ENCODE measurements around the gene SMC3. TPM values are rescaled to one million over a fixed set of nuclear protein-coding genes. Genes with fewer than 3 reads are reported as not detected.

The SMC3 gene
- total RNA-seq, 3 donors from 2014 or later (not counting 1 experiment from before 2014, with no cell fraction given) = 36.6 to 38.5 (median 37.8) TPM

DNA sequence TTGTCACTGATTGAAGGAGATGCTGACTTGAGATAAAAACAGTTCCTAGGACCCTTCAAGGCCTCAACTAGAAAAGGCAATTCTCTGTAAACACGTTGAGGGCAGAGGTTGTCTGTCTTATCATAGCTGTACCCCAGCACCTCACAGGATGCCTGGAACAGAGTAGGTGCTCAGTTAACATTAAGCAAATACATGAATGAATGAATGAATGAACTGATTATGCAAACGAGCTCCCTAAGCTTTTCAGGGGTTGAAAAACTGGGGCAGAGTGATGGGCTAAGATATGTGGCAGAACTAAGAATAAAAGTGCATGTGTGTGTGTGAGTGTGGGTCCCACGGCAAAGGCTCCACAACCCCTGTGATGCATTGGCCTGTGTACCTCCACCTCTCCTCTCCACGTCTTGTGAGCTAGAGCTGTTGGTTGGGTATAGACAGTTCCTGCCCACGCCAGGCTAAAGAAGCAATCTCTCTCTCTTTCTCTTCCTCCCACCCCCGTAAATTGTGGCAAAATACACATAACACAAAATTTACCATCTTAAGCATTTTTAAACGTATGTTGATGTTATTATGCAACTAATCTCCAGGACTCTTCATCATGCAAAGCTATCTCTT, 20.9 kb upstream of the SMC3 start:
- intact Hi-C loops (cut with micrococcal nuclease) = loop anchor here (1.0 to 5.0 kb wide), 3 partner anchors 192 to 409 kb away; no protein-coding TSS in a partner anchor
- Histone ChIP-seq H3K27ac (ENCODE audit: low read length) (no peak overlapping the region), H3K36me3 (ENCODE audit: control insufficient read depth, insufficient read depth, low read length) (no peaks in the 10 kb centered on the region), H3K4me3 (ENCODE audit: low read length) (no peak overlapping the region), H3K9me3 (ENCODE audit: control insufficient read depth, insufficient read depth, low read length) (no peaks in the 10 kb centered on the region), H3K4me1 (ENCODE audit: control insufficient read depth, insufficient read depth, low read length) (no peaks in the 10 kb centered on the region), H3K27me3 (ENCODE audit: control insufficient read depth, insufficient read depth, low read length) (peaks cover 5% of the 10 kb centered on the region)
- H3K4me3 Mint-ChIP-seq = no peak overlapping the region
- no peaks in the 10 kb centered on the region for H3K9me3 Mint-ChIP-seq
- DNase-seq (no peak), ATAC-seq (no peak)
- TF ChIP-seq, protein P1, sequence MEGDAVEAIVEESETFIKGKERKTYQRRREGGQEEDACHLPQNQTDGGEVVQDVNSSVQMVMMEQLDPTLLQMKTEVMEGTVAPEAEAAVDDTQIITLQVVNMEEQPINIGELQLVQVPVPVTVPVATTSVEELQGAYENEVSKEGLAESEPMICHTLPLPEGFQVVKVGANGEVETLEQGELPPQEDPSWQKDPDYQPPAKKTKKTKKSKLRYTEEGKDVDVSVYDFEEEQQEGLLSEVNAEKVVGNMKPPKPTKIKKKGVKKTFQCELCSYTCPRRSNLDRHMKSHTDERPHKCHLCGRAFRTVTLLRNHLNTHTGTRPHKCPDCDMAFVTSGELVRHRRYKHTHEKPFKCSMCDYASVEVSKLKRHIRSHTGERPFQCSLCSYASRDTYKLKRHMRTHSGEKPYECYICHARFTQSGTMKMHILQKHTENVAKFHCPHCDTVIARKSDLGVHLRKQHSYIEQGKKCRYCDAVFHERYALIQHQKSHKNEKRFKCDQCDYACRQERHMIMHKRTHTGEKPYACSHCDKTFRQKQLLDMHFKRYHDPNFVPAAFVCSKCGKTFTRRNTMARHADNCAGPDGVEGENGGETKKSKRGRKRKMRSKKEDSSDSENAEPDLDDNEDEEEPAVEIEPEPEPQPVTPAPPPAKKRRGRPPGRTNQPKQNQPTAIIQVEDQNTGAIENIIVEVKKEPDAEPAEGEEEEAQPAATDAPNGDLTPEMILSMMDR (IDR thresholded peaks at IDR 0.05) = no peak
- WGBS (ENCODE audit: insufficient coverage) = 89% methylated on average over 2 of the region's 7 CpGs
- peaks cover 4 to 8% of the 10 kb centered on the region in 2 donors for H3K4me1 Mint-ChIP-seq
- peaks cover 2 to 36% of the 10 kb centered on the region in 2 donors for H3K27me3 Mint-ChIP-seq (ENCODE audit: low read depth in 2 of 2)
- no peaks in the 10 kb centered on the region for H3K36me3 Mint-ChIP-seq
- no peak overlapping the region for H3K27ac Mint-ChIP-seq

DNA sequence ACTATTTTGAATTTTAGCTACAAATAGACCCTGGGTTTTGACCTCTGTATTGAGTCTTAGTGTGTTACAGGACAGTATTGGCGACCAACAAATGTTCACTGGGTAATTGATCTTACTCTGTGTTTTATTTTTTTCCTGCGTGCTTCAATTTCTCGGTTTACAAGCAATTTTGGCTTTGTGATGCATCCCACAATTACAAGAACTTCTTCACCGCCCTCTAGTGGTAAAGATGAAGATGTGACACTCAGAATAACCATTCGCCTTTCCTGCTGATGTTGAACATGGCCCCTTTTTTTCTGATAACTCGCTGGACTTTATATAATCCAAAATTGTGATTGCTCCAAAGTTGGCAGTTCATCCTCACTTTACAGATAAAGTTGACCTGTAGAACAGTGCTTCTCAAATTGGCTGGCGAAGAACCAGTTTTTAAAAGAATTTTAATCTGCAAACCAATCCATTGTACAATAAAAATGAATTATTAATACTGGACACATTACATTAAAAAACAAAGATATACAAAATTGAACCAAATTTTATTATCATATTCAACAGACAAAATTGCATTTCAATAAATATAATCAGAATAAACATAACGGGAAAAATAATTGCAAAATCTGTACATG, 20.2 kb upstream of the SMC3 start:
- ATAC-seq (peak; percentile 71 to 91 (median 78)), DNase-seq (peak in 1 of 2 donors; percentile 79)
- no peak overlapping the region for H3K27ac Mint-ChIP-seq
- H3K36me3 Mint-ChIP-seq = no peaks in the 10 kb centered on the region
- 0% methylated on average over 4 of the region's 8 CpGs for WGBS (ENCODE audit: insufficient coverage)
- H3K4me3 ChIP-seq (ENCODE audit: low read length) = no peak overlapping the region
- intact Hi-C loops (cut with micrococcal nuclease) = loop anchor here (1.0 to 5.0 kb wide), 3 partner anchors 193 to 410 kb away; no protein-coding TSS in a partner anchor
- no peak overlapping the region for H3K4me3 Mint-ChIP-seq
- H3K4me1 ChIP-seq (ENCODE audit: control insufficient read depth, insufficient read depth, low read length) = no peaks in the 10 kb centered on the region
- peaks cover 6 to 42% of the 10 kb centered on the region in 2 donors for H3K27me3 Mint-ChIP-seq (ENCODE audit: low read depth in 2 of 2)
- H3K9me3 Mint-ChIP-seq = no peaks in the 10 kb centered on the region
- peaks cover 4 to 8% of the 10 kb centered on the region in 2 donors for H3K4me1 Mint-ChIP-seq
- H3K36me3 ChIP-seq (ENCODE audit: control insufficient read depth, insufficient read depth, low read length) = no peaks in the 10 kb centered on the region
- H3K27me3 ChIP-seq (ENCODE audit: control insufficient read depth, insufficient read depth, low read length) = peaks cover 5% of the 10 kb centered on the region
- TF ChIP-seq, protein P1 (IDR thresholded peaks at IDR 0.05) = peak; percentile 90
- H3K9me3 ChIP-seq (ENCODE audit: control insufficient read depth, insufficient read depth, low read length) = no peaks in the 10 kb centered on the region
- H3K27ac ChIP-seq (ENCODE audit: low read length) = no peak overlapping the region

DNA sequence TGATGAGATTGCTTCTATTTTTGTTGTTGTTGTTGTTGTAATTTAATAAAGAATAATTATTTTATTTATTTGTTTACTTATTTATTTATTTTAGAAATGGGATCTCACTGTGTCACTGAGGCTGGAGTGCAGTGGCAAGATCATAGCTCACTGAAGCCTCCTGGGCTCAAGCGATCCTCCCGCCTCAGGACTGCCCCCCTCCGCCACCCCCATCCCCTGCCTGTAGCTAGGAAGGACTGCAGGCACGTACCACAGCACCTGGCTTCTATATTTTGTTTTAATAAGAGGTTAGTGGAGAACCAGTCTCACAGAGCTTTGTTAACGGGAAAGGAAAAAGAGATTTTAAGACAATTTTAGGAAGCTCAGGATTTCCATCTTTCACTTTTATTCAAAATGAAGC, 19.5 kb upstream of the SMC3 start:
- Mint-ChIP-seq H3K9me3 (no peaks in the 10 kb centered on the region), H3K27me3 (ENCODE audit: low read depth in 2 of 2) (peaks cover 6 to 42% of the 10 kb centered on the region in 2 donors), H3K4me1 (peaks cover 4 to 8% of the 10 kb centered on the region in 2 donors), H3K4me3 (no peak overlapping the region), H3K27ac (no peak overlapping the region), H3K36me3 (no peaks in the 10 kb centered on the region)
- 71% methylated on average over 3 of the region's 5 CpGs for WGBS (ENCODE audit: insufficient coverage)
- intact Hi-C loops (cut with micrococcal nuclease) = loop anchor here (5.0 kb wide), 1 partner anchor 411 kb away; no protein-coding TSS in a partner anchor
- Histone ChIP-seq H3K4me3 (ENCODE audit: low read length) (no peak overlapping the region), H3K9me3 (ENCODE audit: control insufficient read depth, insufficient read depth, low read length) (no peaks in the 10 kb centered on the region), H3K27me3 (ENCODE audit: control insufficient read depth, insufficient read depth, low read length) (peaks cover 5% of the 10 kb centered on the region), H3K36me3 (ENCODE audit: control insufficient read depth, insufficient read depth, low read length) (no peaks in the 10 kb centered on the region), H3K4me1 (ENCODE audit: control insufficient read depth, insufficient read depth, low read length) (no peaks in the 10 kb centered on the region), H3K27ac (ENCODE audit: low read length) (no peak overlapping the region)
- TF ChIP-seq, protein P1 (IDR thresholded peaks at IDR 0.05) = no peak
- no peak for ATAC-seq
- no peak for DNase-seq

Measured in natural killer cell (primary cell).